HG02588 (cell line): ENCODE results near the gene LRPAP1.
"Not testable (repeated sequence)": the region's sequence is repeated elsewhere in the genome, so short reads cannot be mapped to it uniquely, and the experiment has no call there.

Experiments used
- ATAC-seq: cut with Tn5 transposase; IDR thresholded peaks from one replicate; pipeline ENCODE4 v1.9.1; 2021; ENCODE audit warnings: mild to moderate bottlenecking, moderate library complexity; ENCODE audit not compliant: unreplicated experiment

Gene LRPAP1

DNA sequence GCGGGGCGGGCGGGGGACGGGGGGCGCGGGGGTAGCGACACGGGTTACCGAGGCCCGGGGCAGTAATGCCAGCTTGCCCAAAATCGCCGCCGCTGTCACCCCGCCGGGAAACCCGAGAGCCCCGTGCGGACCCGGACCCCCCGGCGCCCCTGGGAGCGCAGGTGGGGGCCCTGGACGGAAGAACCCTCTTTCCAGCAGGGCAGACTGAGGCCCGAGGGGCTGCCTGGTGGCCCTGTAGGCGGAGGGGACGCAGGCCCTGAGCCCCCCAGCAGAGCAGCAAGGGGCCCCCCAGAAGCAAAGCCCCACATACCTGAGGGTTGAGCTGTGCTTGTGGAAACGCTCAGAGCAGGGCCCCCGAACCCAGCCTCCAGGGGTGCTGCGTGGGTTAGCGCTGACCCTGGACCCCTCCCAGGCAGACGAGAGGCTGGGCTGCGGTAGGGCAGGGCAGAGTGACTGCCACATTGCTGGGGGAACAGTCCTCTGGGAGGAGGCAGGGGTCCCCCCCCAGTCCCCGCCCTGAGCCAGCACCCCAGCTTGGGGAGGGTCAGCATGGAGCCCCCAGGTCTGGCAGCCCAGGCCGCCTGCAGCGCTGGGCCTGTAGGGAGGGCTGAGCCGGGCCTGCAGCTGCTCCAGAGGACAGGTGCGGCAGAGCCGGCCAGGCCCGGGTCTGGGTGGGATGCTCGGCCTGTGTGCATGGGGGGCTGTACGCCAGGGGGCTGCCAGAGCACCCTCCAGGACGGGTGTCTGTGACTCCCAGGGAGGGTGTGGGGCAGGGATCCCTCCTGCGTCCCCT is 68.5 kb downstream of the LRPAP1 start:
- ATAC-seq = no peak

- no peak for ATAC-seq
Observed at GRCh38 chr4:3462790-3463415, 69.3 kb downstream of the LRPAP1 start, which contains the start of gene DOK7. Gene DOK7, plus strand, starts transcription at chr4:3463306. Its CDS starts 70 bp downstream, at chr4:3463376.

GRCh38 chr4:3462321-3462789 is 69.9 kb downstream of the LRPAP1 start:
- ATAC-seq = no peak

GRCh38 chr4:3461515-3462291 is 70.5 kb downstream of the LRPAP1 start:
- ATAC-seq = no peak

GRCh38 chr4:3460926-3461325 is 71.3 kb downstream of the LRPAP1 start:
- ATAC-seq = no peak

- not testable (repeated sequence) for ATAC-seq
Observed at GRCh38 chr4:3459156-3459555, 73.1 kb downstream of the LRPAP1 start.

DNA sequence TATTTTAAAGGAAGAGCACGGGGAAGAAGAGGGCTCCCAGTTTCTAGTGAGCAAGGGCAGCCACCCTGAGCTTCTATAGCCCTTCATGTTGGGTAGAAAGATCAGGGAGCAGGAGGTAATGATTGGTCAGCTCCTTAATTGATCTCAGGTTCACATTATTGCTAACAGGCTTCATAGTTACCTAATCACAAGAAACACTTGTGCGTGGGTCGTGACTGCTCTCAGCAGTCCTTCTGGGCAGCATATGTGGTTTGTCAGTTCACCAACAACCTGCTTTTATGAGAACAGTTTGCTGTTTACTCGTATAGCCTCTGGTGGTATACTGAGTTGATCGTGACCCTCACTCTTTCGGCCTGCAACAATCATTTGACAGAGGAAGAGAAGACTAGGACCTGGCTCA is 73.9 kb downstream of the LRPAP1 start:
- no peak for ATAC-seq

DNA sequence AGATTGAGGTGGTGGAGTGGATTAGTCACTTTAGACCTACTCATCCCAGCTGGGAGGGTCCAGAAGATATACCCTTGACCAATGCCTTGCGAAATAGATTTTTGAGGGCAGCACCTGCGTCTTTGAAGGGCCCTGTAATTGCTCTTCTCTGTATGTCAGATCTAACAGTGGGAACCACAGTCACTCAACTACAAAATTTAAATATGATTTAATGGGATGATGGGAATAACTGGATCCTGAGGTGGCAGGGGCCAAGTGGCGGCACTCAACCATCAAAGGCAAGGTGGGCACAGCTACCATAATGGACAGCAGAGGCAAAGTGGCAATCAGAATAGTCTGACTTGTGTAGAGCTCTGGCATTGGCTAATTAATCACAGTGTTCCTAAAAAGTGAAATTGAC is 76.6 kb downstream of the LRPAP1 start:
- ATAC-seq = not testable (repeated sequence)
